PC-9 (cell line): ENCODE data around the gene ZDHHC14. TPM values are rescaled to one million over a fixed set of nuclear protein-coding genes. Genes with fewer than 3 reads are reported as not detected.

Source experiments
- BruUV-seq: library from RNA; stranded (reverse); fragments of 400-500 nt; replicated peaks from 2 replicates; lab custom pipeline; 2021; lab: Mats Ljungman, UMichigan
- CTCF ChIA-PET: fragments of 300-600 bp; sonication (Branson Sonifier 250); formaldehyde crosslinking; loops from one replicate; lab custom pipeline; 2022; ENCODE audit warnings: antibody characterized with exemption; lab: Charles Lee
- POLR2A ChIA-PET: fragments of 300-600 bp; sonication (Branson Sonifier 250); formaldehyde crosslinking; loops from one replicate; lab custom pipeline; 2022; ENCODE audit warnings: antibody characterized with exemption; ENCODE audit not compliant: unreplicated experiment; lab: Charles Lee
- DNase-seq, 2 experiments: peaks; one replicate each; pipeline versions ENCODE4 v3.0.0 to v3.0.0-alpha.2; 2015 to 2022; ENCODE audit warnings: mixed read lengths in 1 of 2
- H2AFZ ChIP-seq: fragments of 200-600 bp; sonication (generic); 2 replicates; pipeline ENCODE4 v1.8.1; 2017; ENCODE audit warnings: antibody characterized with exemption
- H3F3A ChIP-seq: fragments of 200-600 bp; sonication (generic); 2 replicates; pipeline ENCODE4 v1.8.1; 2017; ENCODE audit warnings: antibody characterized with exemption, mild to moderate bottlenecking, low read depth; ENCODE audit not compliant: insufficient read depth
- H3K27ac ChIP-seq: fragments of 200-600 bp; sonication (generic); 2 replicates; pipeline ENCODE4 v1.6.1; 2016; ENCODE audit warnings: mixed run types
- H3K27me3 ChIP-seq: fragments of 200-600 bp; sonication (generic); 2 replicates; pipeline ENCODE4 v1.6.1; 2016; ENCODE audit warnings: low read depth, mixed run types; ENCODE audit not compliant: insufficient read depth
- H3K36me3 ChIP-seq: fragments of 200-600 bp; sonication (generic); 2 replicates; pipeline ENCODE4 v1.6.1; 2016; ENCODE audit warnings: low read depth, mixed run types
- H3K4me1 ChIP-seq: fragments of 200-600 bp; sonication (generic); replicated peaks from 2 replicates; pipeline ENCODE4 v1.6.1; 2016; ENCODE audit warnings: mixed run types; ENCODE audit not compliant: insufficient read depth
- H3K4me2 ChIP-seq: fragments of 200-600 bp; sonication (generic); 2 replicates; pipeline ENCODE4 v1.6.1; 2017; ENCODE audit warnings: mixed run types
- H3K4me3 ChIP-seq: fragments of 200-600 bp; sonication (generic); 2 replicates; pipeline ENCODE4 v1.6.1; 2016; ENCODE audit warnings: mixed run types
- H3K79me2 ChIP-seq: fragments of 200-600 bp; sonication (generic); 2 replicates; pipeline ENCODE4 v1.6.1; 2017; ENCODE audit warnings: low read depth, mixed run types
- H3K9me2 ChIP-seq: fragments of 200-600 bp; sonication (generic); 2 replicates; pipeline ENCODE4 v1.8.1; 2017; ENCODE audit warnings: mild to moderate bottlenecking; ENCODE audit not compliant: insufficient read depth
- H3K9me3 ChIP-seq: fragments of 200-600 bp; sonication (generic); 2 replicates; pipeline ENCODE4 v1.8.1; 2016; ENCODE audit warnings: low read depth; ENCODE audit not compliant: insufficient read depth
- H4K20me1 ChIP-seq: fragments of 200-600 bp; sonication (generic); 2 replicates; pipeline ENCODE4 v1.8.1; 2017; ENCODE audit not compliant: insufficient read depth
- CTCF ChIP-seq: fragments of 200-600 bp; sonication (generic); conservative IDR thresholded peaks from 2 replicates; pipeline ENCODE4 v1.6.1; 2017; ENCODE audit warnings: mixed run types, antibody characterized with exemption, mild to moderate bottlenecking, moderate library complexity
- EZH2 ChIP-seq: fragments of 200-600 bp; sonication (generic); IDR thresholded peaks from 2 replicates; pipeline ENCODE4 v1.8.0; 2017; ENCODE audit warnings: antibody characterized with exemption, low read depth
- intact Hi-C: fragments of 100-400 bp; cut with micrococcal nuclease; formaldehyde crosslinking; loops from one replicate; pipeline ENCODE4 v1.10.0; 2022; ENCODE audit not compliant: unreplicated experiment
- total RNA-seq: library from RNA; stranded (reverse); gene quantifications from 2 replicates; pipeline ENCODE4 v1.2.3, GENCODE V29; 2021

ZDHHC14 gene
- total RNA-seq, 1 experiment from 2014 or later = 5.6 TPM

- Histone ChIP-seq H3K9me2 (no peaks in the 10 kb centered on the region), H4K20me1 (no peaks in the 10 kb centered on the region), H3K4me3 (no peak overlapping the region), H3K27me3 (no peaks in the 10 kb centered on the region), H3F3A (no peaks in the 10 kb centered on the region; the same call in 1 of the 2 replicates), H3K4me2 (no peak overlapping the region), H2AFZ (no peak overlapping the region), H3K4me1 (no peaks in the 10 kb centered on the region), H3K36me3 (no peaks in the 10 kb centered on the region), H3K9me3 (no peaks in the 10 kb centered on the region), H3K79me2 (no peaks in the 10 kb centered on the region), H3K27ac (no peak overlapping the region)
- ChIA-PET CTCF (no interaction called here), POLR2A (no interaction called here)
- BruUV-seq = no TSS peak
- intact Hi-C loops = no loop called here
- TF ChIP-seq EZH2 (no peak), CTCF (no peak)
- no peak for DNase-seq
These were observed 240.4 kb downstream of the ZDHHC14 start for GRCh38 chr6:157621406-157621805.

DNA sequence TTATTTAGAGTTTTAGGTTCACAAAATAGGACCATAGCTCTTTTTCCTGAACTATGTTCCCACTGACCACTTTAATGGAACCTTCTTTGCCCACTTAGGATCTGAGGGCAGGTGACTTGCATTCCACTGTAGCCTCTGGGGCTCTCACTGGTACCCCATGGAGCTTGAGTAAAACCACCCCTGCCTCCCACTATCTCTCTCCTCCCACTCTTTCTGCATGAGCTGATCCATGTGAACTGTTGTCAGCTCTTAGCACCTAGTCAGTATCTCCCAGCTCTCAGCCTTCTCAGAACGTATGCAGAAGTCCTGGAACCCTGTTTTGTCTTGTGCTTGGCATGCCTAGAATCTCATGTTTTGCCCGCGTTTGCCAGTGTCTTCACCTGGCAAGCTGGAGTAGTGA is 241.4 kb downstream of the ZDHHC14 start:
- H3K9me3 ChIP-seq = no peaks in the 10 kb centered on the region
- no peak overlapping the region for H2AFZ ChIP-seq
- H3K9me2 ChIP-seq = no peaks in the 10 kb centered on the region
- H3K27me3 ChIP-seq = no peaks in the 10 kb centered on the region
- no peaks in the 10 kb centered on the region for H3K36me3 ChIP-seq
- no peak overlapping the region for H3K27ac ChIP-seq
- H3K4me3 ChIP-seq = no peak overlapping the region
- no peak overlapping the region for H3K4me2 ChIP-seq
- H3K79me2 ChIP-seq = no peaks in the 10 kb centered on the region
- TF ChIP-seq CTCF = no peak
- no peak for TF ChIP-seq EZH2
- H3F3A ChIP-seq = no peaks in the 10 kb centered on the region; the same call in 1 of the 2 replicates
- no TSS peak for BruUV-seq
- H3K4me1 ChIP-seq = no peaks in the 10 kb centered on the region
- ChIA-PET POLR2A (no interaction called here), CTCF (no interaction called here)
- intact Hi-C loops = no loop called here
- DNase-seq = no peak
- H4K20me1 ChIP-seq = no peaks in the 10 kb centered on the region

GRCh38 chr6:157625111-157625510 is 244.1 kb downstream of the ZDHHC14 start:
- no peaks in the 10 kb centered on the region for H4K20me1 ChIP-seq
- H3F3A ChIP-seq = no peaks in the 10 kb centered on the region
- no peak overlapping the region for H3K4me3 ChIP-seq
- no peak overlapping the region for H3K27ac ChIP-seq
- no peaks in the 10 kb centered on the region for H3K79me2 ChIP-seq
- no peak overlapping the region for H2AFZ ChIP-seq
- no TSS peak for BruUV-seq
- H3K9me3 ChIP-seq = no peaks in the 10 kb centered on the region
- intact Hi-C loops = no loop called here
- H3K36me3 ChIP-seq = no peaks in the 10 kb centered on the region
- no peak overlapping the region for H3K4me2 ChIP-seq
- TF ChIP-seq EZH2 = no peak
- TF ChIP-seq CTCF = no peak
- no peaks in the 10 kb centered on the region for H3K27me3 ChIP-seq
- H3K9me2 ChIP-seq = no peaks in the 10 kb centered on the region
- ChIA-PET POLR2A (no interaction called here), CTCF (no interaction called here)
- DNase-seq = no peak
- no peaks in the 10 kb centered on the region for H3K4me1 ChIP-seq
